ENCODE measurements around the gene GRIK3. TPM values are rescaled to one million over a fixed set of nuclear protein-coding genes. Genes with fewer than 3 reads are reported as not detected.

Gene GRIK3
- total RNA-seq, 2 donors from 2014 or later = 0.20 to 1.2 TPM

GRCh38 chr1:36775716-36776115 is 258.6 kb downstream of the GRIK3 start:
- Histone ChIP-seq H3K36me3 (no peaks in the 10 kb centered on the region), H3K9ac (ENCODE audit: low read depth in 2 of 2, low read length in 2 of 2) (no peak overlapping the region), H3K4me3 (no peak overlapping the region), H3K9me3 (no peaks in the 10 kb centered on the region), H3K27me3 (no peaks in the 10 kb centered on the region), H3K4me1 (no peaks in the 10 kb centered on the region), H3K27ac (no peak overlapping the region)
- DNase-seq = no peak
- intact Hi-C loops (cut with DNase I) = no loop called here
- TF ChIP-seq CTCF (IDR thresholded peaks at IDR 0.05) = no peak

- intact Hi-C loops (cut with DNase I) = no loop called here
- no peaks in the 10 kb centered on the region for H3K27me3 ChIP-seq
- H3K36me3 ChIP-seq = no peaks in the 10 kb centered on the region
- no peak overlapping the region for H3K27ac ChIP-seq
- H3K9ac ChIP-seq (ENCODE audit: low read depth in 2 of 2, low read length in 2 of 2) = no peak overlapping the region
- no peak for DNase-seq
- no peaks in the 10 kb centered on the region for H3K9me3 ChIP-seq
- no peak for TF ChIP-seq CTCF (IDR thresholded peaks at IDR 0.05)
- H3K4me3 ChIP-seq = no peak overlapping the region
- H3K4me1 ChIP-seq = no peaks in the 10 kb centered on the region
Measured at GRCh38 chr1:36773827-36774541, 260.3 kb downstream of the GRIK3 start.

GRCh38 chr1:36772647-36773495 is 261.4 kb downstream of the GRIK3 start:
- intact Hi-C loops (cut with DNase I) = no loop called here
- Histone ChIP-seq H3K27me3 (no peaks in the 10 kb centered on the region), H3K9me3 (no peaks in the 10 kb centered on the region), H3K9ac (ENCODE audit: low read depth in 2 of 2, low read length in 2 of 2) (no peak overlapping the region), H3K27ac (no peak overlapping the region), H3K4me3 (no peak overlapping the region), H3K4me1 (no peaks in the 10 kb centered on the region), H3K36me3 (no peaks in the 10 kb centered on the region)
- no peak for TF ChIP-seq CTCF (IDR thresholded peaks at IDR 0.05)
- DNase-seq = no peak

GRCh38 chr1:36771660-36772284 is 262.5 kb downstream of the GRIK3 start:
- no peak overlapping the region for H3K4me3 ChIP-seq
- no peaks in the 10 kb centered on the region for H3K4me1 ChIP-seq
- intact Hi-C loops (cut with DNase I) = no loop called here
- H3K27ac ChIP-seq = no peak overlapping the region
- H3K9ac ChIP-seq (ENCODE audit: low read depth in 2 of 2, low read length in 2 of 2) = no peak overlapping the region
- H3K27me3 ChIP-seq = no peaks in the 10 kb centered on the region
- no peak for DNase-seq
- no peaks in the 10 kb centered on the region for H3K36me3 ChIP-seq
- H3K9me3 ChIP-seq = no peaks in the 10 kb centered on the region
- no peak for TF ChIP-seq CTCF (IDR thresholded peaks at IDR 0.05)

- no peak for TF ChIP-seq CTCF (IDR thresholded peaks at IDR 0.05)
- no peak for DNase-seq
- no peak overlapping the region for H3K27ac ChIP-seq
- no peaks in the 10 kb centered on the region for H3K36me3 ChIP-seq
- H3K9ac ChIP-seq (ENCODE audit: low read depth in 2 of 2, low read length in 2 of 2) = no peak overlapping the region
- no peaks in the 10 kb centered on the region for H3K4me1 ChIP-seq
- no peaks in the 10 kb centered on the region for H3K27me3 ChIP-seq
- intact Hi-C loops (cut with DNase I) = no loop called here
- no peaks in the 10 kb centered on the region for H3K9me3 ChIP-seq
- H3K4me3 ChIP-seq = no peak overlapping the region
Measured at GRCh38 chr1:36771240-36771639, 263.1 kb downstream of the GRIK3 start.

Measured in colonic mucosa (tissue), 4 donors.